GM12878 (cell line): ENCODE measurements around the gene CCDC32. TPM values are rescaled to one million over a fixed set of nuclear protein-coding genes. Genes with fewer than 3 reads are reported as not detected.

ENCODE experiments used
- ASH2L ChIP-seq: fragments of 300-600, 200-600 bp; sonication (generic); IDR thresholded peaks from 2 replicates; pipeline ENCODE4 v1.6.1; 2017; ENCODE audit warnings: low read depth, mild to moderate bottlenecking, borderline replicate concordance
- BCL11A ChIP-seq: IDR thresholded peaks from 2 replicates; pipeline ENCODE4 v1.6.1; 2011; ENCODE audit warnings: low read depth, low read length
- BMI1 ChIP-seq: fragments of 450-650 bp; IDR thresholded peaks from 2 replicates; pipeline ENCODE4 v1.6.1; 2016; ENCODE audit warnings: mild to moderate bottlenecking, moderate library complexity, borderline replicate concordance
- CUX1 ChIP-seq: IDR thresholded peaks from 2 replicates; pipeline ENCODE4 v1.6.1; 2012; ENCODE audit warnings: improper control_type of control experiment, low read depth, low read length; ENCODE audit not compliant: insufficient replicate concordance
- HDAC2 ChIP-seq: fragments of 200-600 bp; sonication (generic); IDR thresholded peaks from 2 replicates; pipeline ENCODE4 v1.6.1; 2017
- HDGF ChIP-seq: fragments of 450-650 bp; IDR thresholded peaks from 2 replicates; pipeline ENCODE4 v1.6.1; 2016; ENCODE audit warnings: antibody characterized with exemption
- HSF1 ChIP-seq: fragments of 150-350 bp; IDR thresholded peaks from 2 replicates; pipeline ENCODE4 v1.6.1; 2014; ENCODE audit warnings: mild to moderate bottlenecking, low read depth, low read length
- IRF3 ChIP-seq: fragments of 450-650 bp; IDR thresholded peaks from 2 replicates; pipeline ENCODE4 v1.6.1; 2014; ENCODE audit warnings: mild to moderate bottlenecking
- IRF4 ChIP-seq: IDR thresholded peaks from 2 replicates; pipeline ENCODE4 v1.6.1; 2011; ENCODE audit warnings: low read depth, low read length
- KDM1A ChIP-seq: fragments of 200-600 bp; sonication (generic); IDR thresholded peaks from 2 replicates; pipeline ENCODE4 v1.6.1; 2016; ENCODE audit warnings: borderline replicate concordance
- KLF5 ChIP-seq: fragments of 450-650 bp; IDR thresholded peaks from 2 replicates; pipeline ENCODE4 v1.6.1; 2014; ENCODE audit warnings: mild to moderate bottlenecking; ENCODE audit not compliant: partially characterized antibody
- PAX5 ChIP-seq: IDR thresholded peaks from 2 replicates; pipeline ENCODE4 v1.6.1; 2011; ENCODE audit warnings: low read depth, low read length, borderline replicate concordance
- RELB ChIP-seq: fragments of 450-650 bp; IDR thresholded peaks from 2 replicates; pipeline ENCODE4 v1.6.1; 2017; ENCODE audit warnings: low read depth, mild to moderate bottlenecking, moderate library complexity
- SP1 ChIP-seq: IDR thresholded peaks from one replicate; pipeline ENCODE4 v1.6.1; 2011; ENCODE audit warnings: low read depth, low read length
- SRF ChIP-seq, 2 experiments: IDR thresholded peaks; 2 replicates each; pipeline ENCODE4 v1.6.1; 2011; ENCODE audit warnings: low read depth in 2 of 2, low read length in 2 of 2, mild to moderate bottlenecking in 1 of 2, moderate library complexity in 1 of 2
- STAT1 ChIP-seq: fragments of 450-650 bp; conservative IDR thresholded peaks from 2 replicates; pipeline ENCODE4 v1.6.1; 2014; ENCODE audit warnings: antibody characterized with exemption, mild to moderate bottlenecking
- USF2 ChIP-seq: IDR thresholded peaks from 2 replicates; pipeline ENCODE4 v1.6.1; 2011; ENCODE audit warnings: low read depth, low read length, improper control_type of control experiment, borderline replicate concordance
- ZNF207 ChIP-seq: fragments of 450-650 bp; IDR thresholded peaks from 2 replicates; pipeline ENCODE4 v1.6.1; 2014; ENCODE audit warnings: antibody characterized with exemption, mild to moderate bottlenecking, borderline replicate concordance
- ZSCAN29 ChIP-seq: fragments of 450-650 bp; IDR thresholded peaks from 2 replicates; pipeline ENCODE4 v1.6.1; 2017; ENCODE audit warnings: mild to moderate bottlenecking, moderate library complexity
- polyA plus RNA-seq, 11 experiments: library from polyadenylated mRNA; depleted of rRNA in 4 of 11; unstranded in 6 of 11; stranded (reverse) in 5 of 11; fragments of >200 nt; fragmentation: Nextera tagmentation in 4 of 11; fragmentation: Illumina TruSeq in 1 of 11; extraction: Ambion mirVana in 4 of 11; extraction: Trizol in 1 of 11; gene quantifications; 1 replicate in 1 of 11; 2 replicates in 10 of 11; pipeline versions ENCODE4 v1.2.1 to v1.2.3, GENCODE V29; 2011 to 2016; ENCODE audit warnings: inconsistent platforms in 2 of 11, missing spikeins in 2 of 11, low read depth in 1 of 11
- total RNA-seq, 4 experiments: library from RNA; depleted of rRNA in 3 of 4; stranded (reverse); fragments of >200 nt in 3 of 4; fragmentation: Illumina TruSeq in 1 of 4; extraction: Trizol in 1 of 4; gene quantifications; 2 replicates each; pipeline versions ENCODE4 v1.2.1 to v1.2.3, GENCODE V29; 2013 to 2021

Gene CCDC32
- total and polyA plus RNA-seq, 10 of the 15 experiments (the other 5 are each of a cell fraction or from before 2014, with no cell fraction given) = 30.2 to 74.3 (median 46.5) TPM

GRCh38 chr15:40593588-40594428 is 29.0 kb upstream of the CCDC32 start, which contains the start of gene KNL1 (continued):
- TF ChIP-seq HSF1 = no peak
- TF ChIP-seq HDAC2 = 0 out of 2 replicates have a peak, but pooled peaks have one; percentile 90
- no peak for TF ChIP-seq PAX5
- no peak for TF ChIP-seq ZNF207
- TF ChIP-seq HDGF = no peak
- TF ChIP-seq SRF (IDR thresholded peaks at IDR 0.05; ENCODE audit: low read depth in 2 of 2, low read length in 2 of 2) = peak in 1 of 2 experiments; percentile 63; a peak in 1 of 4 replicates
- no peak for TF ChIP-seq BCL11A
- no peak for TF ChIP-seq BMI1
- TF ChIP-seq CUX1 = no peak
- no peak for TF ChIP-seq KDM1A
- TF ChIP-seq ZSCAN29 = peak; percentile 91
- TF ChIP-seq KLF5 = peak; percentile 86
- TF ChIP-seq STAT1 = no peak
- no peak for TF ChIP-seq ASH2L
- TF ChIP-seq IRF3 = 0 out of 2 replicates have a peak, but pooled peaks have one; percentile 59
- peak; percentile 89 for TF ChIP-seq RELB
- peak; percentile 47 for TF ChIP-seq IRF4
- peak; percentile 68 for TF ChIP-seq SP1
- TF ChIP-seq USF2 = no peak
